Measurements from ENCODE around the gene AP4S1.

GRCh38 chr14:31051023-31051422, 25.6 kb downstream of the AP4S1 start:
- no peak for TF ChIP-seq ZNF274 (IDR thresholded peaks at IDR 0.05; ENCODE audit: low read depth, low read length)
- no peak for TF ChIP-seq SUZ12 (IDR thresholded peaks at IDR 0.05; ENCODE audit: extremely low read depth, insufficient read depth, insufficient read length)
- no peak for TF ChIP-seq YY1 (IDR thresholded peaks at IDR 0.05; ENCODE audit: insufficient read depth, insufficient read length)

Measured in NT2/D1 (cell line).